Lower leg skin (tissue), 3 donors: ENCODE results near the gene TSPAN33.

Source experiments
- CTCF ChIP-seq, 3 donors: fragments of 450-650 bp; IDR thresholded peaks; one replicate each; pipeline ENCODE4 v1.5.1; 2016; ENCODE audit warnings: antibody characterized with exemption in 3 of 3, mild to moderate bottlenecking in 3 of 3, moderate library complexity in 2 of 3
- POLR2A ChIP-seq, 2 donors: fragments of 450-650 bp; IDR thresholded peaks; one replicate each; pipeline ENCODE4 v1.6.1; 2016 to 2017; ENCODE audit warnings: antibody characterized with exemption in 2 of 2, mild to moderate bottlenecking in 1 of 2, moderate library complexity in 1 of 2

- TF ChIP-seq CTCF (IDR thresholded peaks at IDR 0.05) = no peak
- no peak for TF ChIP-seq POLR2A (IDR thresholded peaks at IDR 0.05)
These were observed 25.4 kb downstream of the TSPAN33 start for GRCh38 chr7:129169686-129170440.
